Nephron progenitor cell (in vitro differentiated cells): ENCODE data around the gene NAA40.
"Not testable (repeated sequence)": the region's sequence is repeated elsewhere in the genome, so short reads cannot be mapped to it uniquely, and the experiment has no call there.

Experiments
- DNase-seq: peaks from one replicate; pipeline ENCODE4 v3.0.0; 2021
- H3K27ac Mint-ChIP-seq: 2 replicates; pipeline ENCODE4 v1.8.0; 2021; ENCODE audit warnings: mild to moderate bottlenecking, moderate library complexity, mixed read lengths
- H3K27me3 Mint-ChIP-seq: 2 replicates; pipeline ENCODE4 v1.8.0; 2021; ENCODE audit warnings: mild to moderate bottlenecking, low read depth, mixed read lengths; ENCODE audit not compliant: poor library complexity
- H3K36me3 Mint-ChIP-seq: 2 replicates; pipeline ENCODE4 v1.8.0; 2021; ENCODE audit warnings: low read depth, mixed read lengths
- H3K4me1 Mint-ChIP-seq: 2 replicates; pipeline ENCODE4 v1.8.0; 2021; ENCODE audit warnings: mixed read lengths
- H3K4me3 Mint-ChIP-seq: 2 replicates; pipeline ENCODE4 v1.8.0; 2021; ENCODE audit warnings: mild to moderate bottlenecking, moderate library complexity, mixed read lengths
- H3K9me3 Mint-ChIP-seq: 2 replicates; pipeline ENCODE4 v1.8.0; 2021; ENCODE audit warnings: mild to moderate bottlenecking, moderate library complexity, mixed read lengths
- CTCF ChIP-seq: fragments of 200-600 bp; sonication (generic); IDR thresholded peaks from 2 replicates; pipeline ENCODE4 v1.5.0; 2021; ENCODE audit warnings: antibody characterized with exemption

Gene NAA40

GRCh38 chr11:63966444-63966843 lies 27.6 kb downstream of the NAA40 start:
- Mint-ChIP-seq H3K27ac (no peak overlapping the region), H3K4me1 (peaks cover 15% of the 10 kb centered on the region), H3K9me3 (no peaks in the 10 kb centered on the region), H3K27me3 (peaks cover 7% of the 10 kb centered on the region), H3K4me3 (no peak overlapping the region), H3K36me3 (no peaks in the 10 kb centered on the region)
- TF ChIP-seq CTCF: no peak
- DNase-seq: no peak

- TF ChIP-seq CTCF: no peak
- H3K9me3 Mint-ChIP-seq: peaks cover 10% of the 10 kb centered on the region
- H3K4me3 Mint-ChIP-seq: no peak overlapping the region
- H3K36me3 Mint-ChIP-seq: peaks cover 5% of the 10 kb centered on the region
- peaks cover 11% of the 10 kb centered on the region for H3K4me1 Mint-ChIP-seq
- DNase-seq: no peak
- H3K27me3 Mint-ChIP-seq: peaks cover 8% of the 10 kb centered on the region
- peak overlapping the region; percentile 16 for H3K27ac Mint-ChIP-seq
These were observed 30.7 kb downstream of the NAA40 start for GRCh38 chr11:63969461-63969860.

DNA sequence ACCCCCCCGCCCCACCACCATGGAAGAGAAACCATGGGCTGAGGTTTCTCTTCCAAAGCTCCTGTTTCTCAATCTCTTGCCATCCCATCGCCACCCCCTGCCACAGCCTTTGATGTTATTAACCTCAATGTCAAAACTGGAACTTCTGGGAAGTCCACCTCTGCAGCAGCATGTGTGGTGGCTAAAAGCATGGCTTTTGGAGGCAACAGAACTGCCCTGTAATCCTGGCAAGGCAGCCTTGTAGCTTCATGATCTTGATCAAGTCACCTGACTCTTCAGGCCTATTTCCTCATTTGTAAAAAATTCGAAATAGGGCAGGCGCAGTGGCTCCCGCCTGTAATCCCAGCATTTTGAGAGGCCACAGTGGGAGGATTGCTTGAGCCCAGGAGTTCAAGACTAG lies 32.1 kb downstream of the NAA40 start:
- Mint-ChIP-seq H3K27ac (no peak overlapping the region), H3K4me1 (peaks cover 20% of the 10 kb centered on the region), H3K9me3 (peaks cover 10% of the 10 kb centered on the region), H3K4me3 (no peak overlapping the region), H3K36me3 (peaks cover 5% of the 10 kb centered on the region), H3K27me3 (peaks cover 8% of the 10 kb centered on the region)
- no peak for TF ChIP-seq CTCF
- DNase-seq: no peak

DNA sequence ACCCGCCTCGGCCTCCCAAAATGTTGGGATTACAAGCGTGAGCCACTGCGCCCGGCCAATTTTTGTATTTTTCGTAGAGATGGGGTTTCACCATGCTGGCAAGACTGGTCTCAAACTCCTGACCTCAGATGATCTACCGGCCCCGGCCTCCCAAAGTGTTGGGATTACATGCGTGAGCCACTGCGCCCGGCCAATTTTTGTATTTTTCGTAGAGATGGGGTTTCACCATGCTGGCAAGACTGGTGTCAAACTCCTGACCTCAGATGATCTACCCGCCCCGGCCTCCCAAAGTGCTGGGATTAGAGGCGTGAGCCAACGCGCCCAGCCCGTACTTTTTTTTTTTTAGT lies 35.1 kb downstream of the NAA40 start:
- not testable (repeated sequence) for H3K36me3 Mint-ChIP-seq, DNase-seq, H3K27me3 Mint-ChIP-seq
- peaks cover 10% of the 10 kb centered on the region for H3K9me3 Mint-ChIP-seq
- peak overlapping the region; percentile 100 for H3K4me3 Mint-ChIP-seq
- H3K4me1 Mint-ChIP-seq: peaks cover 38% of the 10 kb centered on the region
- H3K27ac Mint-ChIP-seq: peak overlapping the region; percentile 100

- TF ChIP-seq CTCF: no peak
- Mint-ChIP-seq H3K27me3 (peaks cover 8% of the 10 kb centered on the region), H3K4me1 (peaks cover 35% of the 10 kb centered on the region), H3K36me3 (peaks cover 10% of the 10 kb centered on the region), H3K27ac (peak within 1 kb of the TSS; percentile 100), H3K4me3 (peak within 1 kb of the TSS; percentile 100), H3K9me3 (peaks cover 10% of the 10 kb centered on the region)
- peak; percentile 91 for DNase-seq
These were observed 35.7 kb downstream of the NAA40 start, which contains the start of gene COX8A for GRCh38 chr11:63974259-63975143. TSS of gene COX8A (plus strand) at chr11:63974620. CDS start at chr11:63974681, 61 bp downstream.

DNA sequence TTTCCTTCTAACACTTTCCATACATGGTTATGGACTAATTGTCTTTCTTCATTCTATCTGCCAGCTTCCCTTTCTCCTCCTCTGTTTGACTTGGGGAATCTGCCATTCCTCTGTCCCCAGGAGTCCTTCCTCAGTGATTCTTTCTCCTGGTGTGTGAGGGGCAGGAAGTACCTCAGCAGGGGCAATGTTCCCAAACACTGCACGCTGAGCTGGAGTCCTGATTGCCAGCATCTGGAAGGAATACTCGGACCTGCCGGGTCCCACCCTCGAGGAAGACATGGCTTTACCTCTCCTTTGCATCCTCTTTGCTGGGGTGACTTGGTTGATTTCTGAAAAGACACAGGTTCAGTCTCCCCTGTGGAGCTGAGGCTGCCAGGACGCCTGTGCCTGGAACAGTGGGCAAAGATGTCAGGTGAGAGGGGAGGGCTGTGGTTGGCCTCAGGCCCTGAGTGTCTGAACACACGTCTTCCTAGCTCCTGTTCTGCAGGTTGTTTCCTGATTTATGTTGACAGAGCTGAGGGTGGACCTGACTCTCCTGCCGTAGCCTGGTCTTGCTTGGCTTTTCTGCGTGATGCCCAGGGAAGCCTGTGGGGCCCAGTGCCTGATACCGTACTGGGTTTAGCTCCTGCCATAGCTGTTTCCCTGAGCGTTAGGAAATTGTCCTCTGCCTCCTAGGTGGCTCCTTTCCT lies 39.9 kb downstream of the NAA40 start:
- Mint-ChIP-seq H3K27me3 (peaks cover 2% of the 10 kb centered on the region), H3K9me3 (peaks cover 4% of the 10 kb centered on the region), H3K4me1 (peaks cover 36% of the 10 kb centered on the region), H3K27ac (peak overlapping the region; percentile 77), H3K36me3 (peaks cover 5% of the 10 kb centered on the region), H3K4me3 (no peak overlapping the region)
- TF ChIP-seq CTCF: no peak
- DNase-seq: no peak
